Liver (tissue), 9 donors: ENCODE results near the gene XRCC5. TPM values are rescaled to one million over a fixed set of nuclear protein-coding genes. Genes with fewer than 3 reads are reported as not detected.

Experiments used
- DNase-seq: peaks from one replicate; pipeline ENCODE4 v3.0.0-alpha.2; 2017; ENCODE audit warnings: low spot score
- H3K27ac ChIP-seq, 2 donors: one replicate each; pipeline ENCODE4 v1.7.0; 2013; ENCODE audit warnings: inconsistent platforms in 2 of 2, low read length in 2 of 2, control low read depth in 1 of 2, low read depth in 1 of 2, mild to moderate bottlenecking in 1 of 2
- H3K27me3 ChIP-seq, 4 donors: one replicate each; pipeline versions ENCODE4 v1.6.1 to v1.7.0; 2013; ENCODE audit warnings: low read length in 3 of 4, inconsistent platforms in 1 of 4, mild to moderate bottlenecking in 1 of 4, moderate library complexity in 1 of 4; ENCODE audit not compliant: control insufficient read depth in 4 of 4, insufficient read depth in 4 of 4
- H3K36me3 ChIP-seq, 4 donors: one replicate each; pipeline versions ENCODE4 v1.6.1 to v1.7.0; 2013; ENCODE audit warnings: low read length in 3 of 4, mild to moderate bottlenecking in 3 of 4, low read depth in 1 of 4, moderate library complexity in 1 of 4; ENCODE audit not compliant: control insufficient read depth in 4 of 4, insufficient read depth in 3 of 4
- H3K4me1 ChIP-seq, 4 donors: one replicate each; pipeline versions ENCODE4 v1.6.1 to v1.7.0; 2013; ENCODE audit warnings: low read length in 3 of 4, mild to moderate bottlenecking in 3 of 4, moderate library complexity in 1 of 4; ENCODE audit not compliant: control insufficient read depth in 4 of 4, insufficient read depth in 4 of 4
- H3K4me3 ChIP-seq, 3 donors: one replicate each; pipeline versions ENCODE4 v1.6.1 to v1.7.0; 2013; ENCODE audit warnings: low read length in 3 of 3, control low read depth in 1 of 3, low read depth in 1 of 3, mild to moderate bottlenecking in 1 of 3
- H3K9ac ChIP-seq, 2 donors: one replicate each; pipeline ENCODE4 v1.7.0; 2013; ENCODE audit warnings: low read length in 2 of 2, mild to moderate bottlenecking in 2 of 2, moderate library complexity in 2 of 2, control low read depth in 1 of 2, low read depth in 1 of 2
- H3K9me3 ChIP-seq, 4 donors: one replicate each; pipeline versions ENCODE4 v1.6.1 to v1.7.0; 2013; ENCODE audit warnings: low read length in 3 of 4; ENCODE audit not compliant: control insufficient read depth in 4 of 4
- ATF3 ChIP-seq: IDR thresholded peaks from 2 replicates; pipeline ENCODE4 v1.6.1; 2016; ENCODE audit warnings: antibody characterized with exemption
- EGR1 ChIP-seq, 2 donors: IDR thresholded peaks; 2 replicates each; pipeline ENCODE4 v1.6.1; 2016 to 2018; ENCODE audit warnings: antibody characterized with exemption in 2 of 2, low read depth in 2 of 2
- FOXA1 ChIP-seq: IDR thresholded peaks from 2 replicates; pipeline ENCODE4 v1.6.1; 2016; ENCODE audit warnings: antibody characterized with exemption
- FOXA2 ChIP-seq: IDR thresholded peaks from 2 replicates; pipeline ENCODE4 v1.6.1; 2016; ENCODE audit warnings: antibody characterized with exemption
- GABPA ChIP-seq, 2 donors: IDR thresholded peaks in 1 of 2; conservative IDR thresholded peaks in 1 of 2; 2 replicates each; pipeline ENCODE4 v1.6.1; 2016; ENCODE audit warnings: antibody characterized with exemption in 2 of 2, mild to moderate bottlenecking in 1 of 2, moderate library complexity in 1 of 2
- HNF4A ChIP-seq, 2 donors: conservative IDR thresholded peaks; 2 replicates each; pipeline ENCODE4 v1.6.1; 2016; ENCODE audit warnings: antibody characterized with exemption in 2 of 2, mild to moderate bottlenecking in 2 of 2
- HNF4G ChIP-seq: IDR thresholded peaks from 2 replicates; pipeline ENCODE4 v1.6.1; 2016; ENCODE audit warnings: antibody characterized with exemption
- JUND ChIP-seq, 2 donors: IDR thresholded peaks; 2 replicates each; pipeline ENCODE4 v1.6.1; 2016; ENCODE audit warnings: antibody characterized with exemption in 2 of 2
- NR2F2 ChIP-seq: IDR thresholded peaks from 2 replicates; pipeline ENCODE4 v1.6.1; 2016; ENCODE audit warnings: antibody characterized with exemption
- RAD21 ChIP-seq, 2 donors: IDR thresholded peaks; 2 replicates each; pipeline ENCODE4 v1.6.1; 2016; ENCODE audit warnings: antibody characterized with exemption in 2 of 2, mild to moderate bottlenecking in 2 of 2
- RXRA ChIP-seq, 2 donors: IDR thresholded peaks; 2 replicates each; pipeline ENCODE4 v1.6.1; 2017 to 2018; ENCODE audit warnings: antibody characterized with exemption in 2 of 2, mild to moderate bottlenecking in 1 of 2
- SP1 ChIP-seq: IDR thresholded peaks from 2 replicates; pipeline ENCODE4 v1.6.1; 2018; ENCODE audit warnings: antibody characterized with exemption, mild to moderate bottlenecking
- TAF1 ChIP-seq: conservative IDR thresholded peaks from 2 replicates; pipeline ENCODE4 v1.6.1; 2016; ENCODE audit warnings: antibody characterized with exemption, mild to moderate bottlenecking
- YY1 ChIP-seq: IDR thresholded peaks from 2 replicates; pipeline ENCODE4 v1.6.1; 2016; ENCODE audit warnings: antibody characterized with exemption, mild to moderate bottlenecking
- ZBTB33 ChIP-seq: IDR thresholded peaks from 2 replicates; pipeline ENCODE4 v1.6.1; 2016; ENCODE audit warnings: antibody characterized with exemption
- WGBS: extraction: QIAGEN DNeasy Blood & Tissue Kit; methylation state at CpG from one replicate; pipeline ENCODE4 v1.1.7; 2013; 5-methylcytosine and 5-hydroxymethylcytosine counted together
- polyA plus RNA-seq, 2 donors: library from polyadenylated mRNA; stranded (reverse) in 1 of 2; unstranded in 1 of 2; fragments of 200-250 nt in 1 of 2; fragments of >200 nt in 1 of 2; fragmentation: Nextera tagmentation in 1 of 2; extraction: Ambion mirVana in 1 of 2; gene quantifications; one replicate each; pipeline versions ENCODE4 v1.2.1 to v1.2.3, GENCODE V29; 2013 to 2015
- total RNA-seq, 2 donors: library from RNA; depleted of rRNA; stranded (reverse); fragments of >200 nt; gene quantifications; one replicate each; pipeline ENCODE4 v1.2.3, GENCODE V29; 2014
- TF ChIP-seq, protein P1 (sequence below): IDR thresholded peaks from 2 replicates; pipeline ENCODE4 v1.6.1; 2016; ENCODE audit warnings: antibody characterized with exemption
- TF ChIP-seq, protein P2 (sequence below): fragments of 150-350 bp; IDR thresholded peaks from 2 replicates; pipeline ENCODE4 v1.5.1; 2017; ENCODE audit warnings: improper control_type of control experiment, low read depth, low read length; ENCODE audit not compliant: missing input control
- TF ChIP-seq, protein P3 (sequence below): IDR thresholded peaks from 2 replicates; pipeline ENCODE4 v1.6.1; 2016; ENCODE audit warnings: antibody characterized with exemption, mild to moderate bottlenecking
- donor health status: healthy.
- donor health status: healthy.
- donor health status: healthy.
- donor health status: healthy.
- donor health status: healthy.

XRCC5 gene
- total and polyA plus RNA-seq, 4 donors = 63.7 to 140 (median 84.5) TPM

DNA sequence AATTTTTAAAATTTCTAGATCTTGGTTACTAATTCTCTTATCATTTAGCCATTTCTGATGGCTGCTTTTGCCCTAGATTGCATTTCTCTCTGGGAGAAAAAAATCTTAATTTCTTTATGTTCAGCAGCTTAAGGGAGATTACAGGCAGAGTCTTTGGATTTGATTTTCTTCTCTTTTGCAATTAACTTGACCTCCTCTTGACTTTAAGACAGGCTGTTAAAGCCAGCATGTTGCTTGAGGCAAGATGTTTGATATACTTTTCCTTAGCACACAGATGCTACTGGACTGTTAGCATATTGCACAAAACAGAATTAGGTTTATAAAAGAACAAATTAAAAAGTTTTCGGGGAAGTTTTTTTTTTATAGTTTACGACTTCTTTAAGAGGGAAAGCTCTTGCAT is 50.0 kb downstream of the XRCC5 start:
- Histone ChIP-seq H3K9me3 (no peaks in the 10 kb centered on the region), H3K4me3 (no peak overlapping the region), H3K27ac (no peak overlapping the region), H3K4me1 (no peaks in the 10 kb centered on the region), H3K27me3 (no peaks in the 10 kb centered on the region), H3K9ac (no peak overlapping the region), H3K36me3 (peaks cover 11 to 66% (median 52%) of the 10 kb centered on the region in 4 donors)
- WGBS = 96% methylated on average over 2 of the region's 2 CpGs
- no peak for DNase-seq
- TF ChIP-seq ATF3 = no peak
- TF ChIP-seq FOXA1 = no peak
- no peak for TF ChIP-seq ZBTB33
- no peak for TF ChIP-seq NR2F2
- no peak for TF ChIP-seq TAF1
- TF ChIP-seq YY1 = no peak
- TF ChIP-seq HNF4G = no peak
- TF ChIP-seq GABPA (IDR thresholded peaks at IDR 0.05 in 1 of 2, conservative IDR thresholded peaks at IDR 0.05 in 1 of 2) = no peak
- TF ChIP-seq EGR1 (IDR thresholded peaks at IDR 0.05; ENCODE audit: low read depth in 2 of 2) = no peak
- TF ChIP-seq, protein P1, sequence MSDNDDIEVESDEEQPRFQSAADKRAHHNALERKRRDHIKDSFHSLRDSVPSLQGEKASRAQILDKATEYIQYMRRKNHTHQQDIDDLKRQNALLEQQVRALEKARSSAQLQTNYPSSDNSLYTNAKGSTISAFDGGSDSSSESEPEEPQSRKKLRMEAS = no peak
- no peak for TF ChIP-seq SP1
- no peak for TF ChIP-seq JUND (IDR thresholded peaks at IDR 0.05)
- no peak for TF ChIP-seq RXRA (IDR thresholded peaks at IDR 0.05)
- no peak for TF ChIP-seq RAD21 (IDR thresholded peaks at IDR 0.05)
- TF ChIP-seq, protein P2, sequence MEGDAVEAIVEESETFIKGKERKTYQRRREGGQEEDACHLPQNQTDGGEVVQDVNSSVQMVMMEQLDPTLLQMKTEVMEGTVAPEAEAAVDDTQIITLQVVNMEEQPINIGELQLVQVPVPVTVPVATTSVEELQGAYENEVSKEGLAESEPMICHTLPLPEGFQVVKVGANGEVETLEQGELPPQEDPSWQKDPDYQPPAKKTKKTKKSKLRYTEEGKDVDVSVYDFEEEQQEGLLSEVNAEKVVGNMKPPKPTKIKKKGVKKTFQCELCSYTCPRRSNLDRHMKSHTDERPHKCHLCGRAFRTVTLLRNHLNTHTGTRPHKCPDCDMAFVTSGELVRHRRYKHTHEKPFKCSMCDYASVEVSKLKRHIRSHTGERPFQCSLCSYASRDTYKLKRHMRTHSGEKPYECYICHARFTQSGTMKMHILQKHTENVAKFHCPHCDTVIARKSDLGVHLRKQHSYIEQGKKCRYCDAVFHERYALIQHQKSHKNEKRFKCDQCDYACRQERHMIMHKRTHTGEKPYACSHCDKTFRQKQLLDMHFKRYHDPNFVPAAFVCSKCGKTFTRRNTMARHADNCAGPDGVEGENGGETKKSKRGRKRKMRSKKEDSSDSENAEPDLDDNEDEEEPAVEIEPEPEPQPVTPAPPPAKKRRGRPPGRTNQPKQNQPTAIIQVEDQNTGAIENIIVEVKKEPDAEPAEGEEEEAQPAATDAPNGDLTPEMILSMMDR = no peak
- no peak for TF ChIP-seq FOXA2
- no peak for TF ChIP-seq HNF4A (conservative IDR thresholded peaks at IDR 0.05)
- TF ChIP-seq, protein P3, sequence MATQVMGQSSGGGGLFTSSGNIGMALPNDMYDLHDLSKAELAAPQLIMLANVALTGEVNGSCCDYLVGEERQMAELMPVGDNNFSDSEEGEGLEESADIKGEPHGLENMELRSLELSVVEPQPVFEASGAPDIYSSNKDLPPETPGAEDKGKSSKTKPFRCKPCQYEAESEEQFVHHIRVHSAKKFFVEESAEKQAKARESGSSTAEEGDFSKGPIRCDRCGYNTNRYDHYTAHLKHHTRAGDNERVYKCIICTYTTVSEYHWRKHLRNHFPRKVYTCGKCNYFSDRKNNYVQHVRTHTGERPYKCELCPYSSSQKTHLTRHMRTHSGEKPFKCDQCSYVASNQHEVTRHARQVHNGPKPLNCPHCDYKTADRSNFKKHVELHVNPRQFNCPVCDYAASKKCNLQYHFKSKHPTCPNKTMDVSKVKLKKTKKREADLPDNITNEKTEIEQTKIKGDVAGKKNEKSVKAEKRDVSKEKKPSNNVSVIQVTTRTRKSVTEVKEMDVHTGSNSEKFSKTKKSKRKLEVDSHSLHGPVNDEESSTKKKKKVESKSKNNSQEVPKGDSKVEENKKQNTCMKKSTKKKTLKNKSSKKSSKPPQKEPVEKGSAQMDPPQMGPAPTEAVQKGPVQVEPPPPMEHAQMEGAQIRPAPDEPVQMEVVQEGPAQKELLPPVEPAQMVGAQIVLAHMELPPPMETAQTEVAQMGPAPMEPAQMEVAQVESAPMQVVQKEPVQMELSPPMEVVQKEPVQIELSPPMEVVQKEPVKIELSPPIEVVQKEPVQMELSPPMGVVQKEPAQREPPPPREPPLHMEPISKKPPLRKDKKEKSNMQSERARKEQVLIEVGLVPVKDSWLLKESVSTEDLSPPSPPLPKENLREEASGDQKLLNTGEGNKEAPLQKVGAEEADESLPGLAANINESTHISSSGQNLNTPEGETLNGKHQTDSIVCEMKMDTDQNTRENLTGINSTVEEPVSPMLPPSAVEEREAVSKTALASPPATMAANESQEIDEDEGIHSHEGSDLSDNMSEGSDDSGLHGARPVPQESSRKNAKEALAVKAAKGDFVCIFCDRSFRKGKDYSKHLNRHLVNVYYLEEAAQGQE = no peak
